Activated naive CD8-positive, alpha-beta T cell treated with anti-CD3 and anti-CD28 coated beads, Interleukin-2, amount 50 U/mL, for 16 hours (primary cell): ENCODE data around the gene SLC34A1.
"Not testable (repeated sequence)": the region's sequence is repeated elsewhere in the genome, so short reads cannot be mapped to it uniquely, and the experiment has no call there.

Experiments
- DNase-seq: peaks from one replicate; pipeline ENCODE4 v3.0.0-alpha.2; 2020; ENCODE audit warnings: low read depth, low spot score

SLC34A1 gene

GRCh38 chr5:177384134-177384533 lies at the start of gene SLC34A1:
Gene SLC34A1, plus strand, starts transcription at chr5:177384434. Its CDS starts 1,308 bp downstream, at chr5:177385742.
- no peak for DNase-seq

- DNase-seq: no peak
These were observed 49.2 kb upstream of the SLC34A1 start for GRCh38 chr5:177334781-177335700.

GRCh38 chr5:177335701-177336065 lies 48.6 kb upstream of the SLC34A1 start:
- DNase-seq: no peak

GRCh38 chr5:177336112-177336511 lies 48.1 kb upstream of the SLC34A1 start:
- no peak for DNase-seq

GRCh38 chr5:177336603-177337494 lies 47.4 kb upstream of the SLC34A1 start:
- no peak for DNase-seq

GRCh38 chr5:177338251-177339106 lies 45.8 kb upstream of the SLC34A1 start:
- no peak for DNase-seq

GRCh38 chr5:177339107-177339638 lies 45.1 kb upstream of the SLC34A1 start:
- no peak for DNase-seq

- not testable (repeated sequence) for DNase-seq
These were observed 41.2 kb upstream of the SLC34A1 start for GRCh38 chr5:177343000-177343399.

- no peak for DNase-seq
These were observed 40.5 kb upstream of the SLC34A1 start for GRCh38 chr5:177343777-177344176.

GRCh38 chr5:177344891-177345290 lies 39.3 kb upstream of the SLC34A1 start:
- DNase-seq: no peak

GRCh38 chr5:177346820-177347219 lies 37.4 kb upstream of the SLC34A1 start:
- DNase-seq: no peak

GRCh38 chr5:177347699-177348098 lies 36.5 kb upstream of the SLC34A1 start:
- DNase-seq: no peak

GRCh38 chr5:177349362-177349647 lies 34.9 kb upstream of the SLC34A1 start:
- DNase-seq: no peak

- no peak for DNase-seq
These were observed 34.5 kb upstream of the SLC34A1 start for GRCh38 chr5:177349762-177350161.

- DNase-seq: no peak
These were observed 33.4 kb upstream of the SLC34A1 start for GRCh38 chr5:177350776-177351391.

GRCh38 chr5:177351392-177352329 lies 32.6 kb upstream of the SLC34A1 start, which contains the start of gene LMAN2:
Gene LMAN2, minus strand, starts transcription at chr5:177351668. Its CDS starts 21 bp downstream, at chr5:177351647.
- peak; percentile 80 for DNase-seq

GRCh38 chr5:177353093-177353492 lies 31.1 kb upstream of the SLC34A1 start:
- DNase-seq: no peak

GRCh38 chr5:177354256-177354655 lies 30.0 kb upstream of the SLC34A1 start:
- DNase-seq: no peak

GRCh38 chr5:177354711-177355110 lies 29.5 kb upstream of the SLC34A1 start:
- no peak for DNase-seq
